HG02938 (cell line): ENCODE data around the gene JAG2.

Experiments
- ATAC-seq: cut with Tn5 transposase; IDR thresholded peaks from one replicate; pipeline ENCODE4 v1.9.1; 2021; ENCODE audit warnings: mild to moderate bottlenecking, moderate library complexity; ENCODE audit not compliant: unreplicated experiment

The JAG2 gene

GRCh38 chr14:105185001-105185400 lies 16.4 kb upstream of the JAG2 start:
- no peak for ATAC-seq

GRCh38 chr14:105184461-105184860 lies 15.9 kb upstream of the JAG2 start:
- ATAC-seq, result no peak

GRCh38 chr14:105182296-105183020 lies 13.9 kb upstream of the JAG2 start:
- no peak for ATAC-seq

- ATAC-seq, result no peak
These were observed 13.1 kb upstream of the JAG2 start for GRCh38 chr14:105181549-105182295.

- no peak for ATAC-seq
These were observed 12.3 kb upstream of the JAG2 start, which contains the start of gene NUDT14 for GRCh38 chr14:105180592-105181548. TSS of gene NUDT14 (minus strand) at chr14:105181312. CDS start at chr14:105181209, 103 bp downstream.

DNA sequence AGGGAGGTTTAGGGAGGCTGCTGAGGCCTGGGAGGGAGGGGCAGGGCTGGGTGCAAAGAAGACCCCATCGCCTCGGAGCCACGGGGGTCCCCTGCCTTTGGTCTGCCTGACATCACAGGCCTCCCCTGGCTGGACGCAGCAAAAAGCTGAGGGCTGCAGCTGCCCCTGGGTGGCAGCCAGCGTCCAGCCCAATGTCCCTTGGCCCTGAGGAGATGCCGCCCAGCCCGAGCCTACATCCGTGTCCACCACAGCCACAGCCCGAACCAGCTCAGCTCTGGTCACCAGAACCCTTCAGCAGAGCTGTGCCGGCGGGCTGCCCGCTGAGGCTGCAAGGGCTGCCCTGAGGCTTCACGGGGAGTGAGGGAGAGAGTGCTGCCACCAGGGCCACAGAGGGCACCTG lies 10.6 kb upstream of the JAG2 start:
- ATAC-seq, result no peak

- ATAC-seq, result no peak
These were observed 10.2 kb upstream of the JAG2 start for GRCh38 chr14:105178868-105179140.

DNA sequence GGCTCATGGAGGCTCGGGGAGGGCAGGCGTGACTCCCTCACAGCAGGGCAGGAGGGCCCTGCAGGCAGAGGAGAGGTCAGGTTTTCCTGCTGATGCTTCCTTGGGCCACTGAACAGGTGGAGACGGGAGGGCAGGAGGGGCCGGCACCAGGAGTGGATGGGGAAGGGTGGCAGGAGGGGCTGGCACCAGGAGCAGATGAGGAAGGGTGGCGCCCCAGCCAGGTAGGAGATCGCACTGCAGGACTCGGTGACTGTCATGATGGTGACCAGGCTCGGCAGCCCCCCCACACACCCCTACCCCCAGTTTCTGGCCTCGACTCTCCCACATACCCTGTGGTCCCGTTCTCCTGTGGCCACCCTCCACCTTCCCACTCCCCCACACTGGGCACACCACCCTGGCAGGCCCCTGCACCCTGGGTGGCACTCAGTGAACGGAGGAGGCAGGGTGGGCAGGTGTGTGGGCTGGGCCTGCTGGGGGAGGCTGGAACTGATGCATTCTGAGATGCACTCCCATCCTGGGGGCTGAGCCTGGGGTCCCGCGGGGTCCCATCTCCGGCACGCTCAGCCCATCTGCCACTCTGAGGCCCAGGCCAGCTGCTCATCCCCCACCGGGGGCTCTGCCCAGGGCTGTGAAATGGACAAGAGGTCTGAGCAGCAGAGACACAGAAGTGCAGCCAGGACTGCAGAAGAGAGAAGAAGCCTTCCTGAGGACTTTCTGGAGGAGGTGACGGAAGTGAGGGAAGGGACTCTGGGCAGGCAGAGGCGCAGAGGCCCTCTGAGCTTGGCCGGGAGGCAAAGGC lies 9.7 kb upstream of the JAG2 start:
- ATAC-seq, result no peak

DNA sequence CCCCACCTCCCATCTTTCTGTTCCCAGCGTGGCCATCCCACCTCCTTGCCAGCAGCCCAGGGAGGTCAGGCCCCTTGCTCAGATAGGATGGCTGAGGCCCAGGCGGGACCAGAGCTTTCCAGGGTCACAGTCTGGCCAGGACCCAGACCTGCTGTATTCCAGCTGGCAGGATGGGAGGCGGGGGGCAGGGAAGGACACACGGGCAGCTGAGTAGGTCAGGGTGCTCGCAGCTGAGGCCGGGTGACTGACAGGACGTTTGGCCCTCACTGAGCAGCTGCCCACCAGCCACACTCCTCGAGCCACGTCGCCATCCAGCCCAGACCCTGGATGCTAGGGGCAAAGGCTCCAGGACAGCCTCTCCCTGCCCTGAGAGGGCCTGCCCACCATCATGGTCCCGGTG lies 8.5 kb upstream of the JAG2 start:
- no peak for ATAC-seq

DNA sequence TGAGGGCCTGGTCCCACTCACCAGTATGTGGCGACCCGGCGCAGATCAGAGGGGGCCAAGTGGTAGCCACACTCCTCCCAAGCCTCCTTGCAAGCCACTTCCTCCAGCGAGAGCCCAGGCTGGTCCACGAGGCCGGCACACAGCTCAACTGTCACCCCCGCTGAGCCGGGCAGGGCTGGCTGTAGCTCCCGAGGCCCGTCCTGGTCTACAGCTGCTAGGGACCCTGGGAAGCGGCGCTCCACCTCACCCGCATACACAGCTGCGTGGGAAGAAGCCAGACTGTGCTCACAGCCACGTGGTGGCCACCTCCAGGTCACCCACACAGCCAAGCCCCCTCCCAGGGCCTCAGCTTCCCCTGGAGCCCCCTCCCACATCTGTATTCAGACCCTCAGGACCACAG lies 7.9 kb upstream of the JAG2 start:
- no peak for ATAC-seq

DNA sequence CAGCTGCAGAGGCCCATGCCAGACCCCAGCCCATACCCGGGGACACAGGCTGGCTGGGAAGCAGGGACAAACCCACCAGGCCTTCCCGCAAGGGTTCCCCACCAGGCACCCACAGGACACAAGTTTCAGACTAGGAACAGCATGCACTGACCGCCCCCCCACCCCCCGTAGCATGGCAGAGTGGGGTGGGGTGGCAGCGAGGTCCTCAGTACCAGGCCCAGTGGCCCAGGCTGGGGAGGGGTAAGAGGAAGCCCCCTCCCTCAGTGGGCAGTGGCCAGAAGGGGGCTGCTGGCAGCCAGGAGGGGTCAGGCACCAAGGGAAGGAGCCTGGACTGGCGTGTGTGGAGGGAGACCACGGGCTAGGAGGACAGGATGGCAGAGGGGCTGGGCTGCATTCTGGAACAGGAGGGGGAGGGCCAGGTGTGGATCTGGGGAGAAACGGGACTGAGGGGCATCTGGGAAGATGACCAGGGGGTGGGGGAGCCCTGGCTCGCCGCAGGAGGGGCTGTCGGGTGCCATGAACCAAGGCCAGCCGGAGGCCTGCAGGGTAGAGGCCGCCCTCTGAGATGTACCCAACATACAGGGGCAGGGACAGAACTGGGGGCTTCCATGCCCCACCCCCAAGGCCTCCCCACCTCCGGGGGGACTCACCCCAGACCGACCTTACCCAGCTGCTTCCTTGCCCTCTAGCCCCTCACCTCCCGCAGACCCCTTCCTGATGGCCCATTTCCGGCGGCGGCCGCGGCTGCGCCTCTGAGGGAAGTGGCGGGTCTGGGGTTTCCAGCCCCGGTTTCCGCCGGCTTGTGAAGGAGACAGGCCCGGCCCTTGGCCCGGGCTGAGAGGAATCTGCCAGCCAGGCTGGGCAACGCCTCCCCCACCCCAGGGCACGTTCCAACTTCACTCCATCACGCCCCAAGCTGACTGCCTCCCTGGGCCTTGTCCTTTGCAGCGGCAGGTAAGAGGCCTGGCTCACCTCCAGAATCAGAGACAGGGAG lies 5.6 kb upstream of the JAG2 start:
- ATAC-seq, result no peak

DNA sequence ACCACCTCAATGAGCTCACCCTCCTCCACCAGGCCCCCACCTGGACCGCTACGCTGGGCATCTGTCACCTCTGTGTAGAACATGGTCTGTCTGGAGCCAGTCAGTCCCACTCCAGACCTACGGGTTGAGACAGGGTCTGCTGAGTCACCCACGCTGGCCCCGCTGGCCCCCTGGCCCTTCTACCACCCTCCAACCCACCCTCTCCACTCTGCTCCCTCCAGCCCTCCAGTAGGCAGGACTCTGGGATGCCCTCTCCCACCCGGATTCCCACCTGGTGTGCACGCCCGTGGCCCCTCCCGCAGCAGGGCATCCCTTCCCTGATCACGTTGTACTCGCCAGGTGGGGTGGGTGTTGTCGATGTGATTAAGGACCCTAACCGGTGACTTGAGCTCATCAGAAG lies 4.6 kb upstream of the JAG2 start:
- ATAC-seq, result no peak

DNA sequence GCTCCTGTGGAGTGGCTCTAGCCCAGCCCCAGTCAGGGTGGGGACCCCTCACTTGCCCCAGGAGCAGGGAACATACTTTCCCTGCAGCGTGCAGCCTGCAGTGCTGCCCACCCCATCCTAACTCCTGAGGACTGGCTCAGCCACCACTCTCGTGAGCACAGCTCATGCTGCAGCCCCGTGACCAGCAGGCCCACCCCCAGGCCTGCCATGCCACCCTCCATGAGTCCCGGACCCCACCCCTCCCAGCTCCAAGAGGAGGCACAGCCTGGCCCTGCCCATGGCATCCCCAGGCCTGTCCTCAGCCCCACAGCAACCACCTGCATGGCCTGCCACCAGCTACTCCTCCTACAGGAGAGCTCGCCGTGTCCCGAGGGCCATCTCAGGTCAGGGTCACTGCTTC lies 3.9 kb upstream of the JAG2 start:
- ATAC-seq, result no peak

GRCh38 chr14:105171004-105171673 lies 2.6 kb upstream of the JAG2 start:
- ATAC-seq, result no peak

GRCh38 chr14:105169776-105170655 lies 1.4 kb upstream of the JAG2 start:
- ATAC-seq, result no peak

DNA sequence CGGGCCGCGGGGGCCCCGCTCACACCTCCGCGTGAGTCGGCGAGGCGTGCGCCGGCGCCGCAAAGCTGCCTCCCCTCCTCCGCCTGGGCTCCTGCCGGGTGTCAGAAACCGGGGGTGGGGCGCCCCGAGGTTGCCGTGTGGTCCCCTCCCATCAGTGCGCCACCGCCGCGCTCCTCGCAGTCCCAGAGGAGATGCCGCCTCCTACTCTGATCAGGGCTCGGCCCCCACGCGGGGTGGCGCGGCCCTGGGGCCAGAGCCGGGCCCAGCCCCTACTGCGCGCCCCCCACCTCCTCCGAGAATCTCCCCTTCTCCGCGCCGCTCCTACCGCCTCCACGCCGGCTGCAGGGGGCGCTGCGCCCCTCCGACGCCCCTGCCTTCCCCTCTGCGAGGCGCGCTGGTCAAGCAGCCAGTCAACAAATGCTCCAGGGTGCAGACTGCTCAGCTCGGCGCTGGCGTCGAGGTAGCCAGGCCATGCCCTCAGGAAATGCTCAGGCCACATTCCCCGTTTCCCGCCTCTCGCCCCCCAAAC lies 467 bp upstream of the JAG2 start:
- no peak for ATAC-seq

DNA sequence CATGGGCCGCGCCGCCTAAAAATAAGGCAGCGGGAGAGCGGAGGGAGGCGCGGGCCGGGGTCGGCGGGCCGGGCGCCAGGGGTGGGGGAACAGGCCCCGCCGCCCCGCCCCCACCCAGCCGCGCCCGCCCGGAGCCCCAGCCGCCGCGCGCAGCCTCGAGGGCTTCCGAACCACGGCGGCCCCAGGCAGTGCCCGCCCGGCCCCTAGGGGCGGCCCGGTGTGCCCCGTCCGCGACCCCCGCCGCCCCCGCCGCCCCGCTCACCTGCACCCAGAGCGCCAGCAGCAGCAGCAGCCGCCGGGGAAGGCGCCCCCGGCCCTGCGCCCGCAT lies 519 bp downstream of the JAG2 start:
- ATAC-seq, result no peak
